ENCODE results near the gene JAZF1. TPM values are rescaled to one million over a fixed set of nuclear protein-coding genes. Genes with fewer than 3 reads are reported as not detected.
A peak's percentile ranks its signal among the peaks of the same experiment; 100 is the strongest.

JAZF1 gene
- polyA plus RNA-seq, 1 experiment, result 18.0 TPM

- ChIA-PET POLR2A (no interaction called here), CTCF (interaction anchor here (0.6 to 6.3 kb wide), 18 partner anchors 9 to 741 kb away, joined by 3 to 68 read pairs (median 5); partner anchors contain the start of gene HOXA13)
- Histone ChIP-seq H3K27me3 (ENCODE audit: control insufficient read depth, insufficient read depth, low read length) (no peaks in the 10 kb centered on the region), H3K9me3 (ENCODE audit: control insufficient read depth, insufficient read depth, low read length) (no peaks in the 10 kb centered on the region), H3K4me3 (ENCODE audit: low read depth, low read length) (no peak overlapping the region), H3K27ac (ENCODE audit: low read depth, low read length) (no peak overlapping the region)
- peak; percentile 76 for DNase-seq (ENCODE audit: low read depth, low spot score)
- TF ChIP-seq, protein P1, sequence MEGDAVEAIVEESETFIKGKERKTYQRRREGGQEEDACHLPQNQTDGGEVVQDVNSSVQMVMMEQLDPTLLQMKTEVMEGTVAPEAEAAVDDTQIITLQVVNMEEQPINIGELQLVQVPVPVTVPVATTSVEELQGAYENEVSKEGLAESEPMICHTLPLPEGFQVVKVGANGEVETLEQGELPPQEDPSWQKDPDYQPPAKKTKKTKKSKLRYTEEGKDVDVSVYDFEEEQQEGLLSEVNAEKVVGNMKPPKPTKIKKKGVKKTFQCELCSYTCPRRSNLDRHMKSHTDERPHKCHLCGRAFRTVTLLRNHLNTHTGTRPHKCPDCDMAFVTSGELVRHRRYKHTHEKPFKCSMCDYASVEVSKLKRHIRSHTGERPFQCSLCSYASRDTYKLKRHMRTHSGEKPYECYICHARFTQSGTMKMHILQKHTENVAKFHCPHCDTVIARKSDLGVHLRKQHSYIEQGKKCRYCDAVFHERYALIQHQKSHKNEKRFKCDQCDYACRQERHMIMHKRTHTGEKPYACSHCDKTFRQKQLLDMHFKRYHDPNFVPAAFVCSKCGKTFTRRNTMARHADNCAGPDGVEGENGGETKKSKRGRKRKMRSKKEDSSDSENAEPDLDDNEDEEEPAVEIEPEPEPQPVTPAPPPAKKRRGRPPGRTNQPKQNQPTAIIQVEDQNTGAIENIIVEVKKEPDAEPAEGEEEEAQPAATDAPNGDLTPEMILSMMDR (IDR thresholded peaks at IDR 0.05; ENCODE audit: low read depth, low read length), result peak; percentile 60
Observed at GRCh38 chr7:27921081-27921836, 259.3 kb downstream of the JAZF1 start.

DNA sequence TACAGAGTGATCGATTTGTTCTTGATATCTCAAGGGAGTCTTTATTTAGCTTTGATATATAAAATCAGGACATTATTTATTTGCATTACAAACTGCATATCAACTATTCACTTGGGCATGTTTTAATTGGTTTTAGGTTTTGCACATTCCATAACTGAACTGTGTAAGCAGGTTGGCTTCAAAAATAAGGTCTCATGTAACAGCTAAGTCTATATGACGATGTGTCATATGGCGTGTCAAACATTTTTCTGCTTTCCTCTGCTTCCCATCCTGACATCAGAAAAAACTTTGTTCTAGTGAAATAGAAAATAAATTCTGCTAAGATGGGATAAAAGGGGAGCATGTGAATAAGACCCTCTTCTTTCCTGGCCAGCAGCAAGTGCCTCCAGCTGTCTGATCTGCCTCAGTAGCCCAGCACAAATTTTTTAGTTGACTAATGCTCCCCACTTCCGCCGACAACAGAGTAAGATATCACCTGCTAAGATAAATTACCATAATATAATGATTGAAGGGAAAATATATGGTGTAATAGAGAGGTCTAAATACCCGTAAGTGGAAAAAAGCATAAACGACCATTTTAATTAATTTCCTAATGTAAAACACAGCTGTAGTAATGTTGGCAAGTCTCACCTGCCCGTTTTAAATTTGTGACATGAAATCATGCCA lies 260.2 kb downstream of the JAZF1 start:
- TF ChIP-seq, protein P1 (IDR thresholded peaks at IDR 0.05; ENCODE audit: low read depth, low read length), result no peak
- CTCF ChIA-PET, result interaction anchor here (0.5 to 6.3 kb wide), 20 partner anchors 9 to 740 kb away, joined by 3 to 68 read pairs (median 5); partner anchors contain the start of gene HOXA13

DNA sequence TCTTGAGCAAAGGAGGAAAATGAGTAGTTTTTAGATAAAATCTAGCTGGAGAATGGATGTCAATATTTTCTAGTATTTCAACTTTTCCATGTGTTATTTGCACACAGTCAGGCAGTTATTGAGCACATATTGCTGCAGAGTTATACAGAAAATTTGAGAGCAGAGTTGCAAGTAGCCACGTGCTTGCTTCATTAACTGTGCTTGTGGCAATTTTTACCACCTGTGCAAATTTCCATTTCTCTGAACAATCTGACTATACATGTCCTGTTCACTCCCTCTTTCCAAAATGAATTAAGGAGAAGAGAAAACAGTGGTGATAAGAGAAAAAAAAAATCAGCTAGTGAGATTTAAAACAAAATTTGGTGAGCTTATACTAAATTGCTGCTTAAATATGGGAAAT lies 262.1 kb downstream of the JAZF1 start:
- TF ChIP-seq, protein P1 (IDR thresholded peaks at IDR 0.05; ENCODE audit: low read depth, low read length), result no peak
- DNase-seq (ENCODE audit: low read depth, low spot score), result no peak
- Histone ChIP-seq H3K9me3 (ENCODE audit: control insufficient read depth, insufficient read depth, low read length) (no peaks in the 10 kb centered on the region), H3K27ac (ENCODE audit: low read depth, low read length) (no peak overlapping the region), H3K4me3 (ENCODE audit: low read depth, low read length) (no peak overlapping the region), H3K27me3 (ENCODE audit: control insufficient read depth, insufficient read depth, low read length) (no peaks in the 10 kb centered on the region)
- ChIA-PET POLR2A (no interaction called here), CTCF (interaction anchor here (1.0 to 6.3 kb wide), 10 partner anchors 101 to 739 kb away, joined by 3 to 68 read pairs (median 6); no protein-coding TSS in a partner anchor)

More for the DNA sequence above, 260.2 kb downstream of the JAZF1 start:
- Histone ChIP-seq H3K27me3 (ENCODE audit: control insufficient read depth, insufficient read depth, low read length) (no peaks in the 10 kb centered on the region), H3K9me3 (ENCODE audit: control insufficient read depth, insufficient read depth, low read length) (no peaks in the 10 kb centered on the region), H3K4me3 (ENCODE audit: low read depth, low read length) (no peak overlapping the region), H3K27ac (ENCODE audit: low read depth, low read length) (no peak overlapping the region)
- POLR2A ChIA-PET, result no interaction called here
- no peak for DNase-seq (ENCODE audit: low read depth, low spot score)

- ChIA-PET CTCF (interaction anchor here (1.2 to 6.3 kb wide), 4 partner anchors 102 to 722 kb away, joined by 3 to 68 read pairs (median 7); no protein-coding TSS in a partner anchor), POLR2A (no interaction called here)
- Histone ChIP-seq H3K9me3 (ENCODE audit: control insufficient read depth, insufficient read depth, low read length) (no peaks in the 10 kb centered on the region), H3K27ac (ENCODE audit: low read depth, low read length) (no peak overlapping the region), H3K27me3 (ENCODE audit: control insufficient read depth, insufficient read depth, low read length) (no peaks in the 10 kb centered on the region), H3K4me3 (ENCODE audit: low read depth, low read length) (no peak overlapping the region)
- TF ChIP-seq, protein P1 (IDR thresholded peaks at IDR 0.05; ENCODE audit: low read depth, low read length), result no peak
- no peak for DNase-seq (ENCODE audit: low read depth, low spot score)
Observed at GRCh38 chr7:27917774-27918314, 262.8 kb downstream of the JAZF1 start.

Data from AG04450 (cell line).